ENCODE data around the gene STUM.

GRCh38 chr1:226510453-226510852 is 38.1 kb upstream of the STUM start:
- TF ChIP-seq CTCF (IDR thresholded peaks at IDR 0.05; ENCODE audit: poor library complexity), result no peak
- no peak for TF ChIP-seq EZH2phosphoT487 (IDR thresholded peaks at IDR 0.05; ENCODE audit: low read depth, severe bottlenecking, unreplicated experiment)
- TF ChIP-seq EZH2 (IDR thresholded peaks at IDR 0.05; ENCODE audit: borderline replicate concordance), result no peak
